C4-2B (cell line): ENCODE data around the gene ATXN2.
A peak's percentile ranks its signal among the peaks of the same experiment; 100 is the strongest.

Experiments used
- CTCF ChIP-seq: fragments of 450-650 bp; conservative IDR thresholded peaks from 2 replicates; pipeline ENCODE4 v1.5.1; 2017; ENCODE audit warnings: mild to moderate bottlenecking
- ZFX ChIP-seq: fragments of 450-650 bp; IDR thresholded peaks from 2 replicates; pipeline ENCODE4 v1.6.1; 2017

GRCh38 chr12:111405859-111406473 is 193.1 kb downstream of the ATXN2 start, which contains the start of gene SH2B3:
- no peak for TF ChIP-seq CTCF
- TF ChIP-seq ZFX: peak; percentile 52; the same call in 1 of the 2 replicates
